NCI-H345 (cell line): ENCODE data around the gene RNASEL.
"Not testable (repeated sequence)": the region's sequence is repeated elsewhere in the genome, so short reads cannot be mapped to it uniquely, and the experiment has no call there.

Experiments
- DNase-seq: peaks from one replicate; lab custom pipeline; 2025; lab: John Stamatoyannopoulos, UW

RNASEL gene

DNA sequence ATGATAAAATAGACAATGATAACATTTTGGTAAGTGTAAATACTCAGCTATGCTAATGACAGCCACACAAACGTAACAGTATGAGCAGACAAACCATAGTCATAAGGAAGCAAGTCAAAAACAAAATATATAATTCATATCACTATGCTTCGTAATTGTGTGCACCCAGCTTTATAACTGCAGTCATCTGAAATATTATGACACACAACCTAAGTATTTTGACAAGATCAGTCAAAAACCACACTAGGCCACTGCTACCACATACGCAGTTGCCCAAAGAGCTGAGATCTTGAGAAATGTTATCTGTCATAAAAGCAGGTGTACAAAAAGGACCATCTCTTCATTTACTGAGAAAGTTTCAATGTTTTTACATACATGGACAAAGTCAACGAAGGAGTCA, 26.0 kb downstream of the RNASEL start:
- no peak for DNase-seq

DNA sequence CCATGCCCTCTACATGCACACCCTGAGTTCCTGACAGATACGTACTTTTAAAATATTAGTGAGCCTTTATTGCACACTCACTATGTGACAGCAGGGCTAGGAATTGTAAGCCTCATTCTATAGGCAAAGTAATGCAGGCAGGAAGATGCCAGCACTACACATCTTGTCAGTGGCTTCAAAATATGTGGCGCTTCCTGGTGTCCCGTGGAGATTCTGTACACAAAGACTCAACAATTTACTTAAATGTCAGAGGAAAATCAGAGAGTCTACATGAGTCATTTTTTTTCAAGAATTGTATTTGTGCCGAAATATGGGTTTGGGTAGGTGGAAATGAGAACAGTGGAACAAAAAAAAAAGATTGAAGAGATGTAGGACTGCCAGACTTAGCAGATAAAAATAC, 27.6 kb downstream of the RNASEL start:
- no peak for DNase-seq

DNA sequence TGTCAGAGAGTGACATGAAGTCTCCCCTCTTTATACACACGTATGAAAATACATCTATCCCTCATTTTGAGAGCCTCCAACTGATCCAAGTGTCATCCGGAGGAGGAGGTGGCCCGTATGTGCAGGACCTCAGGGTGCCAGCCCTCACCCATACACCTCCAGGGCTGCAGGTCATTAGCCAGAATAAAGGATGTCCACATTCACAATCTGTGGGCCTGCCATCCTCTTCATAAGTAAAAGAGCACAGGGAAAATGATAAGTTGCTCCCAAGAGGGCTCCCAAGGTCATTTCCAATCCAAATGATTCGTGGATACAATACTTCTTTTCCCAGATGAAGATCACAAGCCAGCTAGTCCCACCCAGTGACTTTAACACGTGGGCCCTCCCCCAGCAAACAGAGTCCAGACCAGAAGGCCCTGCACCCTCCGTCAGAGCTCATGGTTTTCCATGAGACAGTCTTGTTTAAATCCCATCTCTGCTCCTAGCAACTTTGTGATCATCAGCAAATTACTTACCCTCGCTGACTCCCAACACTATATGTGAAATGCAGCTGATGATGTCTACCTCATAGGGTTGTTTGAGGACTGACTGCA, 28.6 kb downstream of the RNASEL start:
- DNase-seq, result no peak

DNA sequence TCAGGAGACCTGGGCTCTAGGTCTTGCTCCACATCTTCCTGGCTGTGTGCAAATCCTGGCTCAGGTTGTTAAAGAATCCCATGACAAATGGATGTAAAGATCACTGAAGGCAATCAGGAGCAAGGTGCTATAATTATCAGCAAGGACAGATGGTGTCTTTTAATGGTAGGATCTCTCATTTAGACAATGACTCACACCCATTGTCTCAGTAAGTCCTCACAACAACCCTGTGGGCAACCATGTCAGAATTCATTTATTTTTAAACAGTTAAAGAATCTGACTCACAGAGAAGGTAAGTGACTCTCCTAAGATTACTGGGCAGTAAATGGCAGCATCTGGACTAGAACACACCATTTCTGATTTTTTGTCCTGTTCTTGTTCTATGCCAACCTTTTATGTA, 32.8 kb downstream of the RNASEL start:
- DNase-seq, result no peak

DNA sequence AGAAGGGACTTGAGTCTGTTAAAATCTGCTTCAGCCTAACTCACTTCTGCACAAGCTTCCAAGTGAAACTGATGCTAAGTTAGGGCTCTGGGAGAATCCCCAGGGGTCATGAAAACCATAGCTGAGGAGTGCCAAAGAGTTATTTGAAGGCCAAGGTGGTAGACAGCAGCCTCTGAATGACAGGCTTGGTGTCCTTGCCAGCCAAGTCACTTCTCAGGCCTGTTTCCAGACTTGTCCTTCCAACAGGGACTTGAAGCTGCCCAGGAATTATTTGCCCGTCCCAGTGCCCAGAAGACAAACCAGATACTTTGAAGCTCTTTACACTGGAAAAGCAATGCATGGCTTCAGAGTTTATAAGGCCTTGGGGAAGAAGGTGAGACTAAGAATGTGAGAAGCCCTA, 33.6 kb downstream of the RNASEL start:
- DNase-seq, result no peak

GRCh38 chr1:182552527-182552926, 36.5 kb downstream of the RNASEL start:
- no peak for DNase-seq

DNA sequence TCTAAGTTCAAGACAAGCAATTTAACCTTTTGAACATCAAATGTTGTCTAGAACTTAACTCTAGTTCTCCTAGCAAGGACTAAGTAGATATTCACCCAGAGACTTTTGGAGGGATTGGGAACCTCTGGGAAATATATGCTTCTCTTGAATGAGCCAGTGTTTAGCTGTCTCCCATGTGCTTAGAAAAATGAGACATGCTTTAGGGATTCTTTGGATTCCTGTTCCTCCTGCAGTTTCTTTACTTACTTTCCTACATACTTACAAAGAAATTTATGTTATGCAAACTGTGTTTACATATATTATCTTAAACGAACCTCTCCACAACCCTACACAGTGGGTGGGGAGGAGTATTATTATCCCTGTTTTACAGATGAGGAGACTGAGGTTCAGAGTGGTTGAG, 39.2 kb downstream of the RNASEL start:
- no peak for DNase-seq

DNA sequence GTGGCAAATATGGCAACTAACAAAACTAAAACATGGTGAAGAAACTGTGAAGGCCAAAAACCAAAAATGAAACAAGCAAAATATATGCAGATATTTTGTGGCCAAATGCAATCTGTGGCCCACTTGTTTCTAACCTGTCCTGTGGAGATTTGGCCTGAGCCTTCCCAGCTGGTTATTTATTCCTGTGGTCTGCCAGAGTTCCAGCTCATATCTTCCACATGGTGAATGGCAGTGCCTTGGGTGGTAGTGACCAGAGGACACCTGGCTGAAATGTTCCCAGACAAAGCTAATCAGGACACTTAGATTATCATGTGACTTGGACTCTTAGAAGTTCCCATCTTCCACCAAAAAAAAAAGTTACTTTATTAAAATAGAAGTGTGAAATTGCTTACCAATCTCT, 39.7 kb downstream of the RNASEL start:
- no peak for DNase-seq

DNA sequence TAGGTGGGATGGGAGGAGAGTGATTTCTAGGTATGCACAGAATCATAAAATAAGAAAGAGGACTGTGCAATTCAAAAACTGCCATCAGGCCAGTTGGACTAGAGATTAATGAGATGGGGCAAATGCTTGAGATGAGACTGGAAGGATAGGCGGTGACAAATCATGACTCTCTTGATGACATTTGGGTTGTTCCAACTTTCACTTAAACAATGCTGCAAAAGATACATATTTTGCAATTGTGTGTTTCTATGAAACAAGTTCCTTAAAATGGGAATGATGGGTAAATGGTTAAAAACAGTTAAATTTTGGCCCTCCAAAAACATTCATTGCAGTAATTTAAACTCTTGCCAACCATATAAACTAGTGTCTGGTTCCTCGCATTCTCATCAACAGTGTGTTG, 55.2 kb downstream of the RNASEL start:
- DNase-seq, result no peak

DNA sequence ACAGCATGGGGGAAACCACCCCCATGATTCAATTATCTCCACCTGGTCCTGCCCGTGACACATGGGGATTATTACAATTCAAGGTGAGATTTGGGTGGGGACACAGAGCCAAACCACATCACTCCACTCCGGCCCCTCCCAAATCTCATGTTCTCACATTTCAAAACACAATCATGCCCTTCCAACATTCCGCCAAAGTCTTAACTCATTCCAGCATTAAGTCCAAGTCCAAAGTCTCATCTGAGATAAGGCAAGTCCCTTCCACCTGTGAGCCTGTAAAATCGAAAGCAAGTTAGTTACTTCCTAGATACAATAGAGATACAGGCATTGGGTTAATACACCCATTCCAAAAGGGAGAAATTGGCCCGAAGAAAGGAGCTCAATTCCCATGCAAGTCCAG, 60.9 kb downstream of the RNASEL start:
- DNase-seq, result not testable (repeated sequence)

DNA sequence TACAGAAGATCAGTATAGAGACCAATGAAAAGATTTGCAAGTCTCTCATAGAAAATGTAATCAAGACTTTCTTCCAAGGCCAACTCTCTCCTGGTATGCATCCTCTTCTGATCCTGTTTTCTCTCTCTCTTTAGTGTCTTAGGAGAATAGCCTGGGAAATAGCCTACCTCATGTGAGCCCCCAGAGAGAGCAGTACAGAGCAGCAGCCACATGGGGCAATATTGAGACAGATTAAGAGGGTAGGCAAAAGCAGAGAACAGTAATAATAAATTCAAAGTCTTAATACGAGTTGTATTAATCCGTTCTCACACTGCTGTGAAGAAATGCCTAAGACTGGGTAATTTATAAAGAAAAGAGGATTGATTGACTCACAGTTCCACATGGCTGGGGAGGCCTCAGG, 61.4 kb downstream of the RNASEL start:
- DNase-seq, result no peak

DNA sequence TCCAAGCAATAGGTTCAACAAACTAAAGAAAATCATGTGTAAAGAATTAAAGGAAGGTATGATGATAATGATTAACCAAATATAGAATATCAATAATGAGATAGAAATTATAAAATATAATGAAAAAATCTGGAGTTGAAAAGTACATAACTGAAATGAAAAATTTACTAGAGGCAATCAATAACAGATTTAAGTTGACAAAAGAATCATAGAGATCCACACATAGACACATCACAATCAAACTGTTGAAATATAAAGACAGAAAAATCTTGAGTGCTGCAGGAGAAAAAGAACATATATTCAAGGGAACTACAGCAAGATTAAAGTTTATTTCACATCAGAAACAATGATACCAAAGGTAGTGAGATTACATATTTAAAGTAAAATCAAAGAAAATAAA, 63.7 kb downstream of the RNASEL start:
- DNase-seq, result no peak
